GM13977 (cell line): ENCODE data around the gene ZMIZ1.

ENCODE experiments used
- DNase-seq: peaks from one replicate; pipeline ENCODE4 v3.0.0; 2012; ENCODE audit warnings: low spot score
- in situ Hi-C: fragments of 300-500 bp; cut with MboI; formaldehyde crosslinking; loops from one replicate; pipeline ENCODE4 v1.12.0; 2022; ENCODE audit warnings: low sequenced_read_pairs, low pct_unique_long_range_greater_than_20kb, mixed read lengths, inconsistent platforms; ENCODE audit not compliant: unreplicated experiment
- TF ChIP-seq, protein P1 (sequence below): IDR thresholded peaks from 2 replicates; pipeline ENCODE4 v1.5.1; 2012; ENCODE audit warnings: mild to moderate bottlenecking, control low read depth; ENCODE audit not compliant: insufficient read depth; ENCODE audit errors: extremely low read depth, missing control alignments

Gene ZMIZ1

DNA sequence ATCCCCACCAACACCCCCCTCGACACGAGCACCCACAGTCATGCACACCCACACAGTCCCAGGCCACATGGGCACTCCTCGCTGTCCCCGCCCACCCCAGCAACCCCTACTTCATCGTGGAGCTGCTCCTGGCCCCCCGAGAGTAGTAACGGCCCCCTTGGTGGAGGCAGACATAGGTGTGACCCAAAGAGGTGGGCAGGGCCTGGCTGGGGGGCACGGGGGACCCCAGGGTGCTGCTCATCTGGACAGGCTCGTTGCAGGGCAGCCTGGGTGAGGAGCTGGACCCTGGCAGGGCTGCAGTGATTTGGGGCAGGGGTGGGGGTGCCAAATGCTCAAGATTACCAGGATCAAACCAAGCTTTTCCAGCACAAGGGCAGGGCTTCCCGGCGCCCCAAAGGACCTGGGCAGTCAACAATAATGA lies 42.4 kb upstream of the ZMIZ1 start:
- DNase-seq: no peak
- TF ChIP-seq, protein P1, sequence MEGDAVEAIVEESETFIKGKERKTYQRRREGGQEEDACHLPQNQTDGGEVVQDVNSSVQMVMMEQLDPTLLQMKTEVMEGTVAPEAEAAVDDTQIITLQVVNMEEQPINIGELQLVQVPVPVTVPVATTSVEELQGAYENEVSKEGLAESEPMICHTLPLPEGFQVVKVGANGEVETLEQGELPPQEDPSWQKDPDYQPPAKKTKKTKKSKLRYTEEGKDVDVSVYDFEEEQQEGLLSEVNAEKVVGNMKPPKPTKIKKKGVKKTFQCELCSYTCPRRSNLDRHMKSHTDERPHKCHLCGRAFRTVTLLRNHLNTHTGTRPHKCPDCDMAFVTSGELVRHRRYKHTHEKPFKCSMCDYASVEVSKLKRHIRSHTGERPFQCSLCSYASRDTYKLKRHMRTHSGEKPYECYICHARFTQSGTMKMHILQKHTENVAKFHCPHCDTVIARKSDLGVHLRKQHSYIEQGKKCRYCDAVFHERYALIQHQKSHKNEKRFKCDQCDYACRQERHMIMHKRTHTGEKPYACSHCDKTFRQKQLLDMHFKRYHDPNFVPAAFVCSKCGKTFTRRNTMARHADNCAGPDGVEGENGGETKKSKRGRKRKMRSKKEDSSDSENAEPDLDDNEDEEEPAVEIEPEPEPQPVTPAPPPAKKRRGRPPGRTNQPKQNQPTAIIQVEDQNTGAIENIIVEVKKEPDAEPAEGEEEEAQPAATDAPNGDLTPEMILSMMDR: no peak
- in situ Hi-C loops: no loop called here

DNA sequence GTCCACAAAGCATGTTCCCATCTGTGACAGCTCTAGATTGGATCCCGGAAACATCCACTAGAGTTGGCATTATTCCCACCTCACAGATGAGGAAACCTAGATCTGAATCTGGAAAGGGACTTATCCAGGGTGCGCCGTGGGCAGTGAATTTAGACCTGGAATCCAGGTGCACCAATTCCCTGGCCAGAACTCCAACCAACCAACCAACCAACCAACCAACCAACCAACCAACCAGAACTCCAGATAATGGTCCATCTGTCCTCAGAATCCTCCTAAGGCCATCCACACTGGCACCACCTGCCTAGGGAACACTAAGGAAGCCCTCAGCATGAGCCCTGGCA lies 42.0 kb upstream of the ZMIZ1 start:
- DNase-seq: no peak
- in situ Hi-C loops: no loop called here
- TF ChIP-seq, protein P1: no peak

DNA sequence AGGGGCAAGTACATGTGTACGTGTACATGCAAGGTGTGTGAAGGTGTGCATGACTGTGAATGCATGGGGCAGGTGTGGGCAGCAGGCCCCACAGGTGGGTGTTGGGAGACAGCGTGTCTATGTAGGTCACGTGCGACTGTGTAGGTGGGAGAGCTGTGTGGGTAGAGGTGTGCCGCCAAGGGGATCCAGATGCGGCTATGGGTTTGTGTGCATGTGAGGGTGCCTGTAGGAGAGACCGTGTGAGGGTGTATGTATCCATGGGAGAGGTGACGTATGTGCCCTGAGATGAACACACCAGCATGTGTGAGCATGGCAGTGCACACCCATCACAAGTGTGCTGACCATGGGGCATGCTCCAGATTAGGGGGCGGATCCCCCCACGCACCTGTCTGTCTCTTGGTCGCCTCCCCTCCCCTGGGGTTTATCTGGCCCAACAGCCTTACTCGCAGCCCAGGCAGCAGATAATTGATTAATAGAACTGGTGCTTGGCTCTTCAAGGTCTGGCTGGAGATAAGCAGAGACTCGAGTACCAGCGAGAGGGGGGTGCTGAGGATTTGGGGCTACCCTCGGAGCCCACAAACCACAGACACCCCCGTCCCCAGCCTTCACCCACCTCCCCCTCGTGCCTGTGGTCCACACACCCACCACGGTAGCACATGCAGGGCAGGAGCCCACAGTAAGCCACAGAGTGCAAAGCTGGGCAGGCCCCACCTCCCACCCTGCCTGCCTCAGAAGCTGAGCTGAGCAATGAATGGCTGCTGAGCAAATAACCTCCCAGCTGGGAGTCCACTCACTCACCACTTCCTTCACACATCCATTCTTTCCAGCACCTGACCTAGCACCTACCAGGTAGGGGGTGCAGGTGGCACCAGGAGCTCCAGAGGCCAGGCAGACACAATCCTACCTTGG lies 41.4 kb upstream of the ZMIZ1 start:
- DNase-seq: no peak
- TF ChIP-seq, protein P1: no peak
- in situ Hi-C loops: no loop called here

DNA sequence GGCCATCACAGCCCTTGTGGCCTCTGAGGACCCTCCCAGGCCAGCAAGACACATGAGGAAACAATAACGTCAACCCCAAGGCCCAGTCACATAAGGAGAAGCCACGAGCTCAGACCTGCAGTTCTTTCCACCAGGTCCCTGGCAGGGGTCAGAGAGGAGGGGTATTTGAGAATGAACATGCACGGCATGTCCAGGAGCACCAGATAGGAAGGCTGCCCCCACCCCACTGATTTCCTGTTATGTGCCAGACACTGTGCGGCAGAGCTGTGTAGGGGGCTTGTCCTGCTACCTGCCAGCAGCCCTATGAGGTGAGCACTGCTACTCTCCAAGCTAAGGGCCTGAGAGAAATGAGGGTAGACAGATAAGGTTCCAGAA lies 40.7 kb upstream of the ZMIZ1 start:
- in situ Hi-C loops: no loop called here
- DNase-seq: no peak
- TF ChIP-seq, protein P1: no peak

DNA sequence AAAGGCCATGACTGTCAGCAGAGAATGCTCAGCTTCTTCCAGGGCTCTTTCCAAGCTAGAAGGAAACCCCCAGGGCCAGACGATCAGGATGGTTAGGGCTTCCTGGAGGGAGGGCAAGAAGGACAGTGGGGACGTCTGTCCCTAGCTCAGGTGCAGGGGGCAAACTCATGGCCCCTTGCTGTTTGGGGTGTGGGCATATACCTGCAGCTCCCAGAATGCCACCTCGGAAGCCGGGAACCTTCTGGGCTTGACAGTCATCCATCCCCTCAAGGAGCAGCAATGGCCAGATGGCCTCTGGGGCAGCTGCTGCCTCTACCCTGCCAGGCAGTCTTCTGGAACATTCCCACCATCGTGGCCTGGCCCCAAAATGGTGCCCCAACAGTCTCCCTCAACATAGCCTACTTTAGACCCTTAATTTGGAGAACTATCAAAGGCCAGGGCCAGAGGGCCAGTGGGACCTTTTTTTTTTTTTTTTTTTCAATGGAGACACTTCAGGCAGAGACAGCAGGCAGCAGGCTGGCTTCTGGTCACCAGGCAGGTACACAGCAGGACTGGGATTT lies 40.2 kb upstream of the ZMIZ1 start:
- DNase-seq: no peak
- TF ChIP-seq, protein P1: no peak
- in situ Hi-C loops: no loop called here

DNA sequence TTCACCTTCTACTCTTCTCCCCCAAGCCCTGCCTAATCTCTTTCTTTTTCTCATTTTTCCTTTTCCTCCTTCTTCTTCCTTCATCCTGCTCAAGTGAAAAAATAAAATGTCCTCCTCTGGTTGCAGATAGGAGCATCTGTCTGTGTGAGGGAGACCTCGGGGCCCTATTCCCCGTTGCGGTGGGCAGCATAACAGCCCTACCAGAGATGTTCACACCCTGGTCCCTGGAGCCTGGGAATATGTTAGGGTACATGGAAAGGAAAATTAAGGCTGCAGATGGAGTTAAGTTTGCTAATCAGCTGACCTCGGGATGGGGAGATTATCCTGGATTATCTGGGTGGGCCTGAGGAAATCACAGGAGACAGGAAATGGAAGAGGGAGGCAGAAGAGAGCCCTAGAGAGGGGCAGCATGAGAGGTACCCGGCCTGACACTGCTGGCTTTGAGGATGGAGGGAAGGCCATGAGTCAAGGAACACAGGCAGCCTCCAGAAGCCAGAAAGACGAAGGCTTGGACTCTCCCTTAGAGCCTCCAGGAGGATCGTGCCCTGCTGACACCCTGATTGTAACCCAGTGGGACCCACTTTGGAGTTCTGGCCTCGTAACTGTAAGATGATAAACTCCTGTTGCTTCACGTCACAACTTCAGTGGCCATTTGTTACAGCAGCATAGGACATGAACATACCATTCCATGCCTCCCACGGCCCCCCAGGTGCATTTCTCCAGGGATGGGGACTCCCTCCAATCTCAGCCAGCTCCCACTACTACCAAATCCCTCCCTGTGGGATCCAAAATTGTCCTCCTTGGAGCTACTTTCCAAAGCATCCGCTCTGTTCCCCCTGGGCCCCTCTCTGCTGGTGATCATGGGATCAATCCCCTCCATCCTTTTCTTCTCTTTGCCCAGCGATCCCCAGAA lies 39.0 kb upstream of the ZMIZ1 start:
- in situ Hi-C loops: no loop called here
- TF ChIP-seq, protein P1: no peak
- DNase-seq: no peak
